A673 (cell line): ENCODE data around the gene KRTAP10-8. TPM values are rescaled to one million over a fixed set of nuclear protein-coding genes. Genes with fewer than 3 reads are reported as not detected.

Source experiments
- BruUV-seq: library from RNA; stranded (reverse); fragments of 400-500 nt; replicated peaks from 2 replicates; lab custom pipeline; 2021; lab: Mats Ljungman, UMichigan
- CTCF ChIA-PET: fragments of 300-600 bp; sonication (Branson Sonifier 250); formaldehyde crosslinking; loops from one replicate; lab custom pipeline; 2022; ENCODE audit warnings: antibody characterized with exemption; lab: Charles Lee
- POLR2A ChIA-PET: fragments of 300-600 bp; sonication (Branson Sonifier 250); formaldehyde crosslinking; loops from one replicate; lab custom pipeline; 2022; ENCODE audit warnings: antibody characterized with exemption; ENCODE audit not compliant: low non-redundant PET; lab: Charles Lee
- DNase-seq: peaks from one replicate; pipeline ENCODE4 v3.0.0-alpha.2; 2015; ENCODE audit warnings: low spot score
- H3K27ac ChIP-seq: fragments of 200-600 bp; sonication (generic); 2 replicates; pipeline ENCODE4 v1.5.1; 2016; ENCODE audit warnings: mixed run types, low read depth, mild to moderate bottlenecking, mixed read lengths, antibody characterized with exemption, low read length; ENCODE audit not compliant: poor library complexity, severe bottlenecking
- H3K27me3 ChIP-seq: fragments of 200-600 bp; sonication (generic); replicated peaks from 2 replicates; pipeline ENCODE4 v1.6.1; 2017; ENCODE audit warnings: mixed run types, low read depth, mild to moderate bottlenecking, mixed read lengths, antibody characterized with exemption, low read length; ENCODE audit not compliant: insufficient read depth, poor library complexity
- H3K36me3 ChIP-seq: fragments of 200-600 bp; sonication (generic); 2 replicates; pipeline ENCODE4 v1.6.1; 2016; ENCODE audit warnings: mixed run types, mild to moderate bottlenecking, mixed read lengths, antibody characterized with exemption, low read length; ENCODE audit not compliant: insufficient read depth, poor library complexity, severe bottlenecking
- H3K4me1 ChIP-seq: fragments of 200-600 bp; sonication (generic); 2 replicates; pipeline ENCODE4 v1.6.1; 2017; ENCODE audit warnings: mixed run types, mild to moderate bottlenecking, mixed read lengths, antibody characterized with exemption, low read length; ENCODE audit not compliant: insufficient read depth, poor library complexity, severe bottlenecking
- H3K4me3 ChIP-seq: fragments of 200-600 bp; sonication (generic); 2 replicates; pipeline ENCODE4 v1.5.1; 2016; ENCODE audit warnings: low read depth, mixed run types, mild to moderate bottlenecking, mixed read lengths, low read length; ENCODE audit not compliant: poor library complexity, severe bottlenecking
- H3K9me3 ChIP-seq: fragments of 200-600 bp; sonication (generic); 2 replicates; pipeline ENCODE4 v1.6.1; 2016; ENCODE audit warnings: mixed run types, low read depth, mild to moderate bottlenecking, mixed read lengths, antibody characterized with exemption, low read length; ENCODE audit not compliant: poor library complexity, severe bottlenecking
- EZH2 ChIP-seq: fragments of 200-600 bp; sonication (generic); IDR thresholded peaks from 2 replicates; pipeline ENCODE4 v1.6.1; 2017; ENCODE audit warnings: borderline replicate concordance, low read depth, mild to moderate bottlenecking, mixed read lengths, antibody characterized with exemption, low read length; ENCODE audit not compliant: poor library complexity, severe bottlenecking
- intact Hi-C: fragments of 100-400 bp; cut with micrococcal nuclease; formaldehyde crosslinking; loops from one replicate; pipeline ENCODE4 v1.10.0; 2022; ENCODE audit not compliant: unreplicated experiment
- total RNA-seq: library from RNA; stranded (reverse); gene quantifications from 2 replicates; pipeline ENCODE4 v1.2.3, GENCODE V29; 2021
- TF ChIP-seq, protein P1 (sequence below): fragments of 300-800, 200-600 bp; sonication (generic); conservative IDR thresholded peaks from 2 replicates; pipeline ENCODE4 v1.5.1; 2017; ENCODE audit warnings: low read depth, mild to moderate bottlenecking, antibody characterized with exemption, low read length, moderate library complexity, mixed read lengths

KRTAP10-8 gene
- total RNA-seq, 1 experiment from 2014 or later, result not detected

- no TSS peak for BruUV-seq
- intact Hi-C loops, result no loop called here
- Histone ChIP-seq H3K36me3 (no peaks in the 10 kb centered on the region), H3K27ac (no peak within 1 kb of the TSS), H3K4me1 (no peaks in the 10 kb centered on the region), H3K4me3 (no peak within 1 kb of the TSS), H3K27me3 (no peaks in the 10 kb centered on the region), H3K9me3 (no peaks in the 10 kb centered on the region)
- ChIA-PET CTCF (no interaction called here), POLR2A (no interaction called here)
- TF ChIP-seq, protein P1, sequence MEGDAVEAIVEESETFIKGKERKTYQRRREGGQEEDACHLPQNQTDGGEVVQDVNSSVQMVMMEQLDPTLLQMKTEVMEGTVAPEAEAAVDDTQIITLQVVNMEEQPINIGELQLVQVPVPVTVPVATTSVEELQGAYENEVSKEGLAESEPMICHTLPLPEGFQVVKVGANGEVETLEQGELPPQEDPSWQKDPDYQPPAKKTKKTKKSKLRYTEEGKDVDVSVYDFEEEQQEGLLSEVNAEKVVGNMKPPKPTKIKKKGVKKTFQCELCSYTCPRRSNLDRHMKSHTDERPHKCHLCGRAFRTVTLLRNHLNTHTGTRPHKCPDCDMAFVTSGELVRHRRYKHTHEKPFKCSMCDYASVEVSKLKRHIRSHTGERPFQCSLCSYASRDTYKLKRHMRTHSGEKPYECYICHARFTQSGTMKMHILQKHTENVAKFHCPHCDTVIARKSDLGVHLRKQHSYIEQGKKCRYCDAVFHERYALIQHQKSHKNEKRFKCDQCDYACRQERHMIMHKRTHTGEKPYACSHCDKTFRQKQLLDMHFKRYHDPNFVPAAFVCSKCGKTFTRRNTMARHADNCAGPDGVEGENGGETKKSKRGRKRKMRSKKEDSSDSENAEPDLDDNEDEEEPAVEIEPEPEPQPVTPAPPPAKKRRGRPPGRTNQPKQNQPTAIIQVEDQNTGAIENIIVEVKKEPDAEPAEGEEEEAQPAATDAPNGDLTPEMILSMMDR, result no peak
- TF ChIP-seq EZH2, result no peak
- DNase-seq, result no peak
Observed at GRCh38 chr21:44592446-44593311, 19.2 kb upstream of the KRTAP10-8 start, which contains the start of gene KRTAP10-6. Gene KRTAP10-6 (minus strand): TSS chr21:44592505. CDS start chr21:44592484, 21 bp downstream.

DNA sequence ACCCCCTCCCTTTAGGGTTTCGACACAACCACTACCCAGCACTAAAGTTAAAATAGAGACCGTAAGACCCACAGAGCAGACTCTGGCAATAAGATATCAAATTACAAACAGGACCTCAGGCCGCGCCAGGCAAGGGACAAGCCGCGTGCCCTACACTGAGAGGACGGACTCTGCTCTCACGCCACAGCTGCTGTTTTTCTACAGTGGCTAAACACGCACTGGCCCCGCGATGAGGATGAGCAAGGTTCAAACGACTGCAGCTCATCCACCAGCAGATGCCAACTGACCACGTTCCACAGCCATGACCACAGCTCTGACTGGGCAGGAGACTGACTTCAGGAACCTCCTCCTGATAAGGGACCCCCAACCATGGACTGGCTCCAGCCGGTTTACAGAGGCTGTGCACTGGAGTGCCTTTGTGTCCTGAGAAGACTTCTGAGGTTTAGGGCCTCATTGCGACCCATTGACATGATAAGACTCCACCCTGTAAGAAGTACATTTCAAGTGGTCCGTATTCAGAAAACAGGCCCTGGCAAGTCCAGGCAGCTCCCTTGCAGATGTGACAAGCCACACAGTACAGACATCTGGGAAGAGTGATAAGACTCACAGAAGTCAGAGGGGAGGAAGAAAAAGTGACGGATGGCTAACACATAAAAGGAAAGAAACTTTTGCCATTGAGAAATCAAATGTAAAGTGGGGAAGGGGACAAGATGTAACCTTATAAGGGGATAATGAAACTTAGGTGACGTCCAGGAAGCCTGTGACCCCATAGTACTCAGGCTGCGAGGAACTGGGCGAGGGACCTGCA lies 18.1 kb upstream of the KRTAP10-8 start:
- intact Hi-C loops, result no loop called here
- no peaks in the 10 kb centered on the region for H3K4me1 ChIP-seq
- H3K27ac ChIP-seq, result no peak overlapping the region
- H3K27me3 ChIP-seq, result no peaks in the 10 kb centered on the region
- CTCF ChIA-PET, result no interaction called here
- POLR2A ChIA-PET, result no interaction called here
- TF ChIP-seq, protein P1, result no peak
- H3K36me3 ChIP-seq, result no peaks in the 10 kb centered on the region
- peaks cover 2% of the 10 kb centered on the region for H3K9me3 ChIP-seq
- H3K4me3 ChIP-seq, result no peak overlapping the region
- no TSS peak for BruUV-seq
- DNase-seq, result no peak

DNA sequence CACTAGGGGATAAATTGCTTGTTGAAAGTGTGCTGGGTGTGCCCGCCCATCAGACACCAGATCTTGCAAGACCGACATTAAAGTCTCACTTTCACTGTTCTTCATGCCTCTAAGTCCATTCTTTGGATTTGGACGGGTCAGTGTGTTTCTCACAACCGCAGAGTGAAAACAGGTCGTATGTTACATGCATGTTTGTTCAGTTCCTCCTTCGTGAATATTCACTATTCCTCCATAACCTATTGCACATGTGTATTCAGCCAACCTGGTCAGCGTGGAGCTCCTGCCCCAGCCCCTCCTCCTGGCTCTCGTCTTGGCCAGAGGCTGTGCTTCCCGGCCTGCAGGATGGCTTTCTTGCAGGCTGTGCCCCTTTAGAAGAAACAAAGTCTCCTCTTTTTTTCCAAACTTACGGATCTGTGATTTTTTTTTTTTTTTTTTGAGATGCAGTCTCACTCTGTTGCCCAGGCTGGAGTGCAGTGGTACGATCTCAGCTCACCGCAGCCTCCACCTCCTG lies 17.4 kb upstream of the KRTAP10-8 start:
- POLR2A ChIA-PET, result no interaction called here
- no peak for TF ChIP-seq EZH2
- TF ChIP-seq, protein P1, result no peak
- Histone ChIP-seq H3K4me3 (no peak overlapping the region), H3K36me3 (no peaks in the 10 kb centered on the region), H3K9me3 (peaks cover 3% of the 10 kb centered on the region), H3K27me3 (no peaks in the 10 kb centered on the region), H3K4me1 (no peaks in the 10 kb centered on the region), H3K27ac (no peak overlapping the region)
- no peak for DNase-seq
- CTCF ChIA-PET, result no interaction called here
- intact Hi-C loops, result no loop called here
- BruUV-seq, result no TSS peak
